Aorta (tissue), 5 donors: Measurements from ENCODE around the gene SLC39A11. TPM values are rescaled to one million over a fixed set of nuclear protein-coding genes. Genes with fewer than 3 reads are reported as not detected.

Experiments
- ATAC-seq: fragments of 200-7000 bp; cut with Tn5 transposase; one replicate; pipeline ENCODE4 v1.9.1; 2022; ENCODE audit warnings: moderate library complexity; ENCODE audit not compliant: low FRiP score
- DNase-seq, 2 donors: peaks; one replicate each; pipeline ENCODE4 v3.0.0-alpha.2; 2020
- H3K27ac ChIP-seq, 2 donors: one replicate each; pipeline ENCODE4 v1.5.1; 2013; ENCODE audit warnings: low read length in 2 of 2, mild to moderate bottlenecking in 2 of 2, moderate library complexity in 2 of 2, control low read depth in 1 of 2, inconsistent platforms in 1 of 2, low read depth in 1 of 2
- H3K27me3 ChIP-seq, 2 donors: one replicate each; pipeline ENCODE4 v1.6.1; 2013; ENCODE audit warnings: control low read depth in 1 of 2, low read length in 1 of 2, mild to moderate bottlenecking in 1 of 2, moderate library complexity in 1 of 2; ENCODE audit not compliant: insufficient read depth in 2 of 2, control insufficient read depth in 1 of 2
- H3K36me3 ChIP-seq, 2 donors: one replicate each; pipeline ENCODE4 v1.6.1; 2013; ENCODE audit warnings: control low read depth in 1 of 2, low read length in 1 of 2, mild to moderate bottlenecking in 1 of 2; ENCODE audit not compliant: insufficient read depth in 2 of 2, control insufficient read depth in 1 of 2
- H3K4me1 ChIP-seq, 2 donors: one replicate each; pipeline ENCODE4 v1.6.1; 2013; ENCODE audit warnings: low read length in 2 of 2, control low read depth in 1 of 2, mild to moderate bottlenecking in 1 of 2, moderate library complexity in 1 of 2; ENCODE audit not compliant: insufficient read depth in 2 of 2, control insufficient read depth in 1 of 2
- H3K4me3 ChIP-seq, 2 donors: one replicate each; pipeline ENCODE4 v1.5.1; 2013; ENCODE audit warnings: low read length in 2 of 2, control low read depth in 1 of 2, mild to moderate bottlenecking in 1 of 2
- H3K9me3 ChIP-seq: one replicate; pipeline ENCODE4 v1.6.1; 2013; ENCODE audit warnings: mild to moderate bottlenecking, low read length; ENCODE audit not compliant: control insufficient read depth
- WGBS, 2 donors: extraction: QIAGEN DNeasy Blood & Tissue Kit; methylation state at CpG; one replicate each; pipeline ENCODE4 v1.1.7; 2013; 5-methylcytosine and 5-hydroxymethylcytosine counted together
- intact Hi-C, 2 donors: fragments of 100-400 bp; cut with DNase I; formaldehyde crosslinking; loops; one replicate each; pipeline versions ENCODE4 v1.14.2 to v1.15.0; 2022
- polyA plus RNA-seq, 2 donors: library from polyadenylated mRNA; stranded (reverse); fragments of 200-250 nt; gene quantifications; one replicate each; pipeline ENCODE4 v1.2.3, GENCODE V29; 2013
- total RNA-seq, 2 donors: library from RNA; stranded (reverse); fragmentation: NEBNext Ultra II Directional; extraction: Animal tissue kit (Norgen Biotek cat#: 25700); gene quantifications; one replicate each; pipeline ENCODE4 v1.2.1, GENCODE V29; 2021
- donor health status: healthy with polysubstance abuse.
- donor health status: Bipolar disorder and iron deficiency.
- donor health status: DM: no; HTN: no; CAD: no.
- donor health status: DM: no; HTN: no; CAD: no.
- donor health status: DM: yes; HTN: yes; CAD: no.

The SLC39A11 gene
- total and polyA plus RNA-seq, 4 donors, result 9.3 to 31.8 (median 17.5) TPM

- no peaks in the 10 kb centered on the region for H3K9me3 ChIP-seq
- intact Hi-C loops, result no loop called here
- DNase-seq (no peak), ATAC-seq (no peak)
- H3K4me1 ChIP-seq, result no peaks in the 10 kb centered on the region
- no peak overlapping the region for H3K4me3 ChIP-seq
- no peaks in the 10 kb centered on the region for H3K27me3 ChIP-seq
- no peaks in the 10 kb centered on the region for H3K36me3 ChIP-seq
- WGBS, 2 donors, result 72 to 83% methylated on average over 3 of the region's 3 CpGs
- no peak overlapping the region for H3K27ac ChIP-seq
These were observed 331.1 kb downstream of the SLC39A11 start for GRCh38 chr17:72761431-72761830.

GRCh38 chr17:72760368-72760767 lies 332.1 kb downstream of the SLC39A11 start:
- Histone ChIP-seq H3K27me3 (no peaks in the 10 kb centered on the region), H3K9me3 (no peaks in the 10 kb centered on the region), H3K4me3 (no peak overlapping the region), H3K4me1 (no peaks in the 10 kb centered on the region), H3K36me3 (no peaks in the 10 kb centered on the region), H3K27ac (no peak overlapping the region)
- DNase-seq, result no peak
- no peak for ATAC-seq
- WGBS, 2 donors, result 89 to 95% methylated on average over 6 of the region's 6 CpGs
- intact Hi-C loops, result no loop called here

- no peak for DNase-seq
- Histone ChIP-seq H3K4me3 (no peak overlapping the region), H3K27ac (no peak overlapping the region), H3K9me3 (no peaks in the 10 kb centered on the region), H3K4me1 (no peaks in the 10 kb centered on the region), H3K27me3 (no peaks in the 10 kb centered on the region), H3K36me3 (no peaks in the 10 kb centered on the region)
- ATAC-seq, result no peak
- intact Hi-C loops, result no loop called here
- 78 to 83% methylated on average over 2 of the region's 2 CpGs for WGBS, 2 donors
These were observed 333.2 kb downstream of the SLC39A11 start for GRCh38 chr17:72759301-72759700.

GRCh38 chr17:72756256-72756655 lies 336.2 kb downstream of the SLC39A11 start:
- Histone ChIP-seq H3K4me1 (no peaks in the 10 kb centered on the region), H3K4me3 (no peak overlapping the region), H3K36me3 (no peaks in the 10 kb centered on the region), H3K27ac (no peak overlapping the region), H3K27me3 (no peaks in the 10 kb centered on the region), H3K9me3 (no peaks in the 10 kb centered on the region)
- WGBS, 2 donors, result 96 to 100% methylated on average over 3 of the region's 3 CpGs
- intact Hi-C loops, result no loop called here
- DNase-seq (no peak), ATAC-seq (no peak)

- H3K4me1 ChIP-seq, result no peaks in the 10 kb centered on the region
- WGBS, 2 donors, result 87 to 88% methylated on average over 6 of the region's 6 CpGs
- no peaks in the 10 kb centered on the region for H3K36me3 ChIP-seq
- no peaks in the 10 kb centered on the region for H3K27me3 ChIP-seq
- no peaks in the 10 kb centered on the region for H3K9me3 ChIP-seq
- no peak for ATAC-seq
- no peak overlapping the region for H3K27ac ChIP-seq
- no peak for DNase-seq
- no peak overlapping the region for H3K4me3 ChIP-seq
- intact Hi-C loops, result no loop called here
These were observed 338.0 kb downstream of the SLC39A11 start for GRCh38 chr17:72754513-72754912.

- intact Hi-C loops, result no loop called here
- H3K4me3 ChIP-seq, result no peak overlapping the region
- H3K9me3 ChIP-seq, result no peaks in the 10 kb centered on the region
- no peak overlapping the region for H3K27ac ChIP-seq
- H3K36me3 ChIP-seq, result no peaks in the 10 kb centered on the region
- ATAC-seq (no peak), DNase-seq (no peak)
- no peaks in the 10 kb centered on the region for H3K4me1 ChIP-seq
- H3K27me3 ChIP-seq, result no peaks in the 10 kb centered on the region
- WGBS, 2 donors, result 86 to 88% methylated on average over 5 of the region's 5 CpGs
These were observed 340.7 kb downstream of the SLC39A11 start for GRCh38 chr17:72751746-72752145.

- Histone ChIP-seq H3K27ac (no peak overlapping the region), H3K9me3 (no peaks in the 10 kb centered on the region), H3K27me3 (no peaks in the 10 kb centered on the region), H3K4me3 (no peak overlapping the region), H3K36me3 (no peaks in the 10 kb centered on the region), H3K4me1 (no peaks in the 10 kb centered on the region)
- no peak for ATAC-seq
- WGBS, 2 donors, result 80 to 81% methylated on average over 6 of the region's 6 CpGs
- DNase-seq, result no peak
- intact Hi-C loops, result no loop called here
These were observed 343.3 kb downstream of the SLC39A11 start for GRCh38 chr17:72749119-72749572.

- Histone ChIP-seq H3K36me3 (no peaks in the 10 kb centered on the region), H3K4me3 (no peak overlapping the region), H3K9me3 (no peaks in the 10 kb centered on the region), H3K27me3 (no peaks in the 10 kb centered on the region), H3K4me1 (no peaks in the 10 kb centered on the region), H3K27ac (no peak overlapping the region)
- WGBS, 2 donors, result 89 to 94% methylated on average over 5 of the region's 5 CpGs
- ATAC-seq, result no peak
- no peak for DNase-seq
- intact Hi-C loops, result no loop called here
These were observed 345.0 kb downstream of the SLC39A11 start for GRCh38 chr17:72747501-72747900.

- intact Hi-C loops, result no loop called here
These were observed 347.2 kb downstream of the SLC39A11 start for GRCh38 chr17:72745241-72745640.

More at GRCh38 chr17:72745241-72745640, 347.2 kb downstream of the SLC39A11 start:
- no peak overlapping the region for H3K4me3 ChIP-seq
- H3K27ac ChIP-seq, result no peak overlapping the region
- no peaks in the 10 kb centered on the region for H3K4me1 ChIP-seq
- H3K36me3 ChIP-seq, result no peaks in the 10 kb centered on the region
- DNase-seq (no peak), ATAC-seq (no peak)
- no peaks in the 10 kb centered on the region for H3K9me3 ChIP-seq
- no peaks in the 10 kb centered on the region for H3K27me3 ChIP-seq
- 97% methylated on average over 2 of the region's 2 CpGs for WGBS, 2 donors
